GM20431 (cell line): ENCODE measurements around the gene NCF4.

Experiments used
- in situ Hi-C: fragments of 300-500 bp; cut with MseI, MboI; formaldehyde crosslinking; loops from one replicate; pipeline ENCODE4 v1.15.0; 2020; ENCODE audit warnings: low sequenced_read_pairs; ENCODE audit not compliant: unreplicated experiment

Gene NCF4

GRCh38 chr22:36891646-36892045 lies 30.8 kb downstream of the NCF4 start:
- in situ Hi-C loops, result no loop called here

- in situ Hi-C loops, result no loop called here
These were observed 31.5 kb downstream of the NCF4 start for GRCh38 chr22:36892292-36892691.

GRCh38 chr22:36893262-36893661 lies 32.5 kb downstream of the NCF4 start:
- in situ Hi-C loops, result no loop called here

GRCh38 chr22:36894266-36894665 lies 33.5 kb downstream of the NCF4 start:
- in situ Hi-C loops, result no loop called here

- in situ Hi-C loops, result no loop called here
These were observed 36.8 kb downstream of the NCF4 start for GRCh38 chr22:36897611-36898010.

- in situ Hi-C loops, result no loop called here
These were observed 37.9 kb downstream of the NCF4 start for GRCh38 chr22:36898690-36899089.

GRCh38 chr22:36899498-36899897 lies 38.7 kb downstream of the NCF4 start:
- in situ Hi-C loops, result no loop called here

GRCh38 chr22:36900225-36900624 lies 39.4 kb downstream of the NCF4 start:
- in situ Hi-C loops, result no loop called here

GRCh38 chr22:36900880-36901279 lies 40.1 kb downstream of the NCF4 start:
- in situ Hi-C loops, result no loop called here

GRCh38 chr22:36901411-36902142 lies 40.8 kb downstream of the NCF4 start:
- in situ Hi-C loops, result no loop called here

- in situ Hi-C loops, result no loop called here
These were observed 41.5 kb downstream of the NCF4 start for GRCh38 chr22:36902143-36902926.

- in situ Hi-C loops, result no loop called here
These were observed 43.6 kb downstream of the NCF4 start for GRCh38 chr22:36904260-36904880.

GRCh38 chr22:36907253-36908195 lies 46.7 kb downstream of the NCF4 start:
- in situ Hi-C loops, result no loop called here

GRCh38 chr22:36910461-36910860 lies 49.7 kb downstream of the NCF4 start:
- in situ Hi-C loops, result no loop called here

- in situ Hi-C loops, result no loop called here
These were observed 51.3 kb downstream of the NCF4 start for GRCh38 chr22:36911887-36912661.

- in situ Hi-C loops, result no loop called here
These were observed 52.1 kb downstream of the NCF4 start for GRCh38 chr22:36912694-36913426.

- in situ Hi-C loops, result no loop called here
These were observed 52.9 kb downstream of the NCF4 start, which contains the start of gene CSF2RB for GRCh38 chr22:36913427-36914389. CSF2RB (plus strand) TSS chr22:36913628; CDS start chr22:36922208, 8,580 bp downstream.
